ENCODE data around the gene MRPL49. TPM values are rescaled to one million over a fixed set of nuclear protein-coding genes. Genes with fewer than 3 reads are reported as not detected.

Gene MRPL49
- total RNA-seq, 2 experiments from 2014 or later, result 50.7 to 53.6 TPM

GRCh38 chr11:65127473-65128181 is 5.5 kb downstream of the MRPL49 start:
- no peaks in the 10 kb centered on the region for H3K9me3 Mint-ChIP-seq
- no peak overlapping the region for H3K4me3 Mint-ChIP-seq
- no peak overlapping the region for H3K27ac Mint-ChIP-seq
- no peaks in the 10 kb centered on the region for H3K27me3 Mint-ChIP-seq
- DNase-seq, result no peak
- no peak for ATAC-seq (ENCODE audit: low read depth)
- H3K4me1 Mint-ChIP-seq, result peaks cover 12% of the 10 kb centered on the region
- POLR2A ChIA-PET, result interaction anchor here (1.7 kb wide), 1 partner anchor 11 kb away, joined by 4 read pairs; no protein-coding TSS in a partner anchor
- H3K36me3 Mint-ChIP-seq, result peaks cover 7% of the 10 kb centered on the region

GRCh38 chr11:65128182-65129145 is 6.3 kb downstream of the MRPL49 start:
- Mint-ChIP-seq H3K4me3 (no peak overlapping the region), H3K36me3 (peaks cover 7% of the 10 kb centered on the region), H3K27me3 (no peaks in the 10 kb centered on the region), H3K4me1 (peaks cover 18% of the 10 kb centered on the region), H3K27ac (no peak overlapping the region), H3K9me3 (no peaks in the 10 kb centered on the region)
- ATAC-seq (ENCODE audit: low read depth), result no peak
- POLR2A ChIA-PET, result interaction anchor here (1.3 to 1.7 kb wide), 2 partner anchors 11 to 12 kb away, joined by 4 read pairs; partner anchors contain the start of gene ZNHIT2
- DNase-seq, result peak; percentile 22

- ATAC-seq (ENCODE audit: low read depth) (no peak), DNase-seq (peak; percentile 13)
- no peak overlapping the region for H3K27ac Mint-ChIP-seq
- no peaks in the 10 kb centered on the region for H3K27me3 Mint-ChIP-seq
- no peak overlapping the region for H3K4me3 Mint-ChIP-seq
- H3K4me1 Mint-ChIP-seq, result peaks cover 19% of the 10 kb centered on the region
- peaks cover 7% of the 10 kb centered on the region for H3K36me3 Mint-ChIP-seq
- POLR2A ChIA-PET, result interaction anchor here (0.5 to 1.3 kb wide), 3 partner anchors 12 to 687 kb away, joined by 3 to 4 read pairs (median 4); partner anchors contain the start of gene ZNHIT2
- no peaks in the 10 kb centered on the region for H3K9me3 Mint-ChIP-seq
Measured at GRCh38 chr11:65129649-65130441, 7.7 kb downstream of the MRPL49 start.

DNA sequence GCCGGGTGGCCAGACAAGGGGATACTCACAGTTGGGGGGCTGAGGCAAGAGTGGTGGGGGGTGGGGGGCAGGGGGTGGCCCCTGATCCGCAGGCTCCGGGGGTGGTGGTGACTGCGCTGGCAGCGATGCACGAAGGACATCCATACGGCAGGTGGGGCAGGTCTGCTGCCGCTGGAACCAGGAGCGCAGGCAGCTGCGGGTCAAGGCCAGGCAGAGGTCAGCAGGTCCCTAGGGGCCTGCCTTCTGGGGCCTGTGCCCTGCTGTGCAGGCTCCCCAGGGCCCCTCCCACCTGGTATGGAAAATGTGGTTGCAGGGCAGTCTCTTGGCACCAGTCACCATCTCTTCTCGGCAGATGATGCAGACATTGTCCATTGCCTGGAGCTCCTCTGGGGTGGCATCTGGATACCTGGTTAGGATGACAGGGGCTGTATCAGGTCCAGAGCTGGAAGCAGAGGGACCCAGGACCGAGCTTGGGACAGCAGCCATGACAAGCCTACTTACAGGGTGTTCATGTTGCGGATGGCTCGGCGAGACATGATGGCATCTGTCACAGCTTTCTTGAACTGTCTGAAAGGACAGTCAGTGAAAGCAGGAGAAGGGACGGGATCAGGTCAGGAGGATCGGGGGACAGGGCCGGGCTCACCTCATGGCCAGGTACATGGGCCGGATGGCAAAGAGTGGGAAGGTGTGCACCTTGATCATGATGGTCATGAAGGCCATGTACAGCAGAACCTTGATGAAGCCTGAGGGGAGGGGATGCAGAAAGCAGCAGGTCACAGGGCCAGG is 8.7 kb downstream of the MRPL49 start:
- DNase-seq, result no peak
- Mint-ChIP-seq H3K4me1 (peaks cover 20% of the 10 kb centered on the region), H3K36me3 (peaks cover 7% of the 10 kb centered on the region)

DNA sequence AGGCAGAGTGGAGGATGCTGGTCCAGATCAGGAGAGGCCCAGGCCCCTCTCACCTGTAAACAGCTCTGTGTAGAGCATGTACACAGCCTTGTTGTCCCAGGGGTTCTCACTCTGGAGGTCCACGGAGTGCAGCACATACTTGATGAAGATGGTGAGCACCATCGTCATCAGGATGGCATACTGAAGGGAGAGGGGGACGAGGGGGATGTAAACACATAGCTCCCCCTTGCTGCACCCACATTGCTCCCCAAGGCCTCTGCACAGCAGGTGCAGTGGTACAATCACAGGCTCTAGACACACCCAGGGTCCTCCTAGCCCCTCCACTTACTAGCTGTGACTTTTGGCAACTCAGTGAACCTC is 9.3 kb downstream of the MRPL49 start:
- POLR2A ChIA-PET, result interaction anchor here (0.5 to 1.1 kb wide), 3 partner anchors 9 to 19 kb away, joined by 3 to 4 read pairs (median 3); partner anchors contain the start of genes FAU and MRPL49
- Mint-ChIP-seq H3K27me3 (no peaks in the 10 kb centered on the region), H3K27ac (no peak overlapping the region), H3K4me1 (peaks cover 25% of the 10 kb centered on the region), H3K9me3 (no peaks in the 10 kb centered on the region), H3K36me3 (peaks cover 6% of the 10 kb centered on the region), H3K4me3 (no peak overlapping the region)
- no peak for DNase-seq
- no peak for ATAC-seq (ENCODE audit: low read depth)

More for the DNA sequence above, 8.7 kb downstream of the MRPL49 start:
- Mint-ChIP-seq H3K27ac (no peak overlapping the region), H3K4me3 (no peak overlapping the region), H3K27me3 (no peaks in the 10 kb centered on the region), H3K9me3 (no peaks in the 10 kb centered on the region)
- ATAC-seq (ENCODE audit: low read depth), result no peak
- POLR2A ChIA-PET, result interaction anchor here (0.5 to 0.6 kb wide), 2 partner anchors 8 to 19 kb away, joined by 3 to 4 read pairs; no protein-coding TSS in a partner anchor

- Mint-ChIP-seq H3K4me1 (peaks cover 29% of the 10 kb centered on the region), H3K9me3 (no peaks in the 10 kb centered on the region), H3K27ac (no peak overlapping the region), H3K36me3 (peaks cover 4% of the 10 kb centered on the region), H3K4me3 (no peak overlapping the region), H3K27me3 (no peaks in the 10 kb centered on the region)
- POLR2A ChIA-PET, result interaction anchor here (1.1 kb wide), 1 partner anchor 10 kb away, joined by 3 read pairs; the partner anchor contains the start of genes FAU and MRPL49
- no peak for ATAC-seq (ENCODE audit: low read depth)
- no peak for DNase-seq
Measured at GRCh38 chr11:65131895-65132237, 9.7 kb downstream of the MRPL49 start.

- POLR2A ChIA-PET, result interaction anchor here (1.1 to 3.8 kb wide), 4 partner anchors 10 to 49 kb away, joined by 3 to 62 read pairs (median 30); partner anchors contain the start of genes CAPN1, FAU, MRPL49 and ZNHIT2
- ATAC-seq (ENCODE audit: low read depth) (no peak), DNase-seq (no peak)
- Mint-ChIP-seq H3K36me3 (peaks cover 4% of the 10 kb centered on the region), H3K4me1 (peaks cover 29% of the 10 kb centered on the region), H3K4me3 (peak overlapping the region; percentile 99), H3K27ac (peak overlapping the region; percentile 45), H3K27me3 (no peaks in the 10 kb centered on the region), H3K9me3 (no peaks in the 10 kb centered on the region)
Measured at GRCh38 chr11:65132238-65132987, 10.3 kb downstream of the MRPL49 start.

DNA sequence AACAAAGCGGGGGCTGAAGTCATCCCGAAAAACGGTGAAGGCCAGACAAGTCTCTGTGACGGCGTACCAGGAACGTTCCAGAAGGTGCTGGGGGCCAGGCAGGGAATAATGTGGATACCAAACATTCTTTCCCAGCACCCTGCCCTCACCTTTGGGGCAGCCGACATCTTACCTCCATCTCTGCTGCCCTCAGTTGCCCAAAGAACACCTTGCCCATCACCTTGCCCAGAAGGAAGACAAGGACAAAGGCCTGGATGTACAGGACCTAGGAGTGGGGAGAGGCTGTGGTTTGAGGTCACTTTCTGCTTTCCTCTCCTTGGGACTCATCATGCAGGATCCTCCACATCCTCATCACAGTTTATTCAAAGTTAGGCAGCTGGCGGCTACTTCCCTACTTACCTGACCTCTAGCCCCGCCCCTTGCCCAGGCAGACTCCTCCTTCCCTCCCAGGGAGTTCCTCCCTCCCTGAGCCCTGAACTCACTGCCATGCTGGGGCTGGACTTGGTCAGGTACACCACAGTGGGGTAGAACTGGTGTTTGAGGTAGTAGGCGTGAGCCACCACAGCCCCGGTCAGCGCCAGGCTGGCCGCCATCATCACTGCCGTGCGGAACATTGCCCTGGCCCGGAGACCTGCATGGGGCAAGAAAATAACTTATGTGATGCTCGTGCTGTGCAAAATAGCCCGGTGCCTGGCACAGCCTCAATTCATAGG is 11.0 kb downstream of the MRPL49 start:
- Mint-ChIP-seq H3K9me3 (no peaks in the 10 kb centered on the region), H3K36me3 (peaks cover 4% of the 10 kb centered on the region), H3K27ac (peak overlapping the region; percentile 100), H3K27me3 (no peaks in the 10 kb centered on the region), H3K4me3 (peak overlapping the region; percentile 99), H3K4me1 (peaks cover 29% of the 10 kb centered on the region)
- DNase-seq, result peak; percentile 66
- POLR2A ChIA-PET, result interaction anchor here (0.6 to 3.8 kb wide), 5 partner anchors 12 to 103 kb away, joined by 3 to 62 read pairs (median 29); partner anchors contain the start of genes CAPN1, FAU, MRPL49 and VPS51
- no peak for ATAC-seq (ENCODE audit: low read depth)

- POLR2A ChIA-PET, result interaction anchor here (0.6 to 3.8 kb wide), 6 partner anchors 12 to 365 kb away, joined by 3 to 62 read pairs (median 16); partner anchors contain the start of genes CAPN1, FAU, MALAT1 and MRPL49
- Mint-ChIP-seq H3K27ac (peak overlapping the region; percentile 100), H3K36me3 (peaks cover 4% of the 10 kb centered on the region), H3K4me1 (peaks cover 29% of the 10 kb centered on the region), H3K9me3 (no peaks in the 10 kb centered on the region), H3K27me3 (no peaks in the 10 kb centered on the region), H3K4me3 (peak overlapping the region; percentile 99)
- ATAC-seq (ENCODE audit: low read depth) (no peak), DNase-seq (peak; percentile 55)
Measured at GRCh38 chr11:65133724-65134123, 11.6 kb downstream of the MRPL49 start.

DNA sequence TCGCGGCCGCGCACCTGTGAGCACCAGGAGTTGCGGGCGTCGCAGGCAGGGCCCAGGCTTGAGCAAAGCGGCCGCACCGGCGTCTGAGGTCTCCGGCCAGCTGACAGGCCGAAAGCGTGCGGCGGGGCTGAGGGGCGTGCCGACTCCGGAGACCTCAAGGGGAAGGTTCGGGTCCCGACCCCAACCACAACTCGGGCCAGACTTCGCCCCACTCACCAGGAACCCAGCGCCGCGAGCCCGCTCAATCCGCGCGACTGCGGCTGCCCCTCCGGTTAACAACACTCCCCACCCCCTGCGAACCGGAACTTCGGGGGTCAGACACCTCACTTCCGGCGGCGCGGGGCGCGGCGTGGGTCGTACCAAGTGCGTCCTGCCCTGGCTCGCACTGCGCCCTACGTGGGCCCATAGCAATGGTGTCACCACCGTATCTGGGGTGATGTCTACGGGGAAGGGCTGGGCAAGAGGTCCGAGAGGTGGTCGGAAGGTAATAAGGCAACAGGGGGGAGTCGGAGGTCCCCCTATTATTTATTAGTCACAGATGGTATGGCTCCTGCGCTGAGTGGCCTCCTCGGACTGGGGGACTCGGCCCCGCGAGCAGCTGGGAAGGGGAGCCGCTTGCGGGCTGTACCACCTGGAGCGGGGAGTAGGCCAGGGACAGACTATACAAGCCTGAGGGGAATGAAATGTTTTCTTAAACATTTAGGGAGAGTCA is 12.3 kb downstream of the MRPL49 start, which contains the start of gene SYVN1:
SYVN1 (minus strand) TSS at position 280 of the 712 bp plus-strand sequence. CDS start 918 bp downstream, outside the sequence.
- peak within 1 kb of the TSS; percentile 99 for H3K4me3 Mint-ChIP-seq
- peaks cover 29% of the 10 kb centered on the region for H3K4me1 Mint-ChIP-seq
- POLR2A ChIA-PET, result interaction anchor here (0.6 to 3.8 kb wide), 20 partner anchors 10 to 364 kb away, joined by 3 to 62 read pairs (median 4); partner anchors contain the start of genes ARL2, CAPN1, DPF2 and FAU
- peaks cover 4% of the 10 kb centered on the region for H3K36me3 Mint-ChIP-seq
- no peaks in the 10 kb centered on the region for H3K9me3 Mint-ChIP-seq
- H3K27me3 Mint-ChIP-seq, result no peaks in the 10 kb centered on the region
- peak within 1 kb of the TSS; percentile 100 for H3K27ac Mint-ChIP-seq
- DNase-seq, result peak; percentile 93
- ATAC-seq (ENCODE audit: low read depth), result peak; percentile 75
